NCI-H128 (cell line): ENCODE data around the gene TAF1B.
A peak's percentile ranks its signal among the peaks of the same experiment; 100 is the strongest.

ENCODE experiments used
- DNase-seq: peaks from one replicate; lab custom pipeline; 2025; ENCODE audit not compliant: unreplicated experiment; lab: John Stamatoyannopoulos, UW

The TAF1B gene

GRCh38 chr2:9807555-9808305 is 35.5 kb upstream of the TAF1B start:
- DNase-seq, result no peak

GRCh38 chr2:9808334-9809063 is 34.8 kb upstream of the TAF1B start:
- no peak for DNase-seq

- no peak for DNase-seq
Measured at GRCh38 chr2:9809064-9809356, 34.3 kb upstream of the TAF1B start.

DNA sequence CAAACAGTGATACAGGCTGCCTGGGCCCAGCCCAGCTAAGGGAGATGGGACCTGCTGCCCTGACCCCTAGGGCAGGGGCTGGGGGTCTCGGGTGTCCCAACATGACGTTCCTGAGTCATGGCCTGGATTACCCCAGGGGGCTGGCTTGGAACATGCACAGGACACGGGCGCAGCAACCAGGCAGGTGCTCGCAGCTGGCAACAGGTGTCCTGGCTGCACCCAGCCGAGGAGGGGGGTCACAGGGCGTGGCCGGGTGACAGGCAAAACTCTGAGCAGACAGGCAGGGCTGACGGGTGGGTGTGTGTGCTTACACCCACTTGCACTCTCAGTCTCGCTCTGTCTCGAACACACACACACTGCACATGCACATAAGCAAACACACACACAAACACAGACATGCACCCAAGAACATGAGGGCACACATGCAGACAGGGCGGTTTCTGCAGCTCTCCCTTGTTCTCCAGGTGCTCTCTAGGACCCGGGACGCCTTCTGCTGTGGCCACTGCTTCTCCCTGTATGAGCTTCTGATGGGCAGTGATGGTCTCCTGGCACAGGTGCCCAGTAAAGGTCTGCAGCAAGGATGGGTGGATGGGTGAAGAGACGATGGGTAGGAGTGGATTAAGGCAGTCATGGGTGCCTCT is 33.7 kb upstream of the TAF1B start:
- DNase-seq, result no peak

- no peak for DNase-seq
Measured at GRCh38 chr2:9811216-9811615, 32.1 kb upstream of the TAF1B start.

DNA sequence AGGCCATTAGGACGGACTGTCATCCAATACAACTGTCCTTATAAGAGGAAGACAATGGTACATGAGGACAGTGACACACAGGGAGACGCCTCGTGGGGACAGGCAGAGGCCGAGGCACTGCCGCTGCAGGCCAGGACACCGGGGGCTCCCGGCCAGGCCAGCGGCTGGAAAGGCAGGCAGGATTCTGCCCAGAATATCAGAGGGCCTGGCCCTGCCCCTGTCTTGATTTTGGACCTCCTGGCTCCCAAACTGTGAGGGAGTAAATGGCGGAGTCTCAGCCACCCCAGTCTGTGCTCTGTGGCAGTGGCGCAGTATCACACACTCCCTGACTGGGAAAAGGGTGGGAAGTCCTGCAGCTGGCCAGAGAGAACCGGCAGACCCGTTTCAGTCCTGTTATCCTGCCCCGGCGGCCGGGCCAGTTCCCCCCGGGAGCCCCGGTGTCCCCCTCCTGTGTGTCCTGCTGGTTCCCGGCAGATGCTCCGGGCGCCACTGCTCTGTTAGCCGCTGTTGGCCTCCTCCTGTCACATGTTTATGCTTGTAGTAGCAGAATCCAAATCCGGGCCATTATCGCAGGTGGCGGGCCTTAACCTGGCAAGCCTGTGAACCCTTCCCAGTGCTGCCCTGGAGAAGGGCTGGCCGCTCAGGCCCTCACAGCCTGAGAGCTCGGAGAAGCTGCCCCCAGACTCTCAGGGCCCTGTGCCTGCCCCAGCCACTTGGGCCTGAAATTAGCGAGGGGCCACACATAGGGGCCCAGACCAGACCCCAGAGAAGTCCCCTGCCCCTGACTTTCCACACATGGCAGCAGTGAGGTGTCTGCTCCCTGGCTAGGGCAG is 31.4 kb upstream of the TAF1B start:
- no peak for DNase-seq

DNA sequence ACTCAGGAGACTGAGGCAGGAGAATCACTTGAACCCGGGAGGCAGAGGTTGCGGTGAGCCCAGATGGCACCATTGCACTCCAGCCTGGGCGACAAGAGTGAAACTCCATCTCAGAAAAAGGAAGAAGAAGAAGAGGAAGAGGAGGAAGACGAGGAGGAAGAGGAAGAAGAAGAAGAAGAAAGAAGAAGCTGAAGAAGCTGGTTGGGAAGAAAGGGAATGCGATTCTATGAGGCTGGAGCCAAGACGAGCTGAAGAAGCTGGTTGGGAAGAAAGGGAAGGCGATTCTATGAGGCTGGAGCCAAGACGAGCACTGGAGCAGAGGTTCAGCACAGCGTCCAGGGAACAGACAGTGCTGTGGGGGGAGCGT is 30.3 kb upstream of the TAF1B start:
- DNase-seq, result no peak

GRCh38 chr2:9813312-9814128 is 29.8 kb upstream of the TAF1B start:
- DNase-seq, result peak; percentile 22

- no peak for DNase-seq
Measured at GRCh38 chr2:9814129-9814868, 29.0 kb upstream of the TAF1B start.

DNA sequence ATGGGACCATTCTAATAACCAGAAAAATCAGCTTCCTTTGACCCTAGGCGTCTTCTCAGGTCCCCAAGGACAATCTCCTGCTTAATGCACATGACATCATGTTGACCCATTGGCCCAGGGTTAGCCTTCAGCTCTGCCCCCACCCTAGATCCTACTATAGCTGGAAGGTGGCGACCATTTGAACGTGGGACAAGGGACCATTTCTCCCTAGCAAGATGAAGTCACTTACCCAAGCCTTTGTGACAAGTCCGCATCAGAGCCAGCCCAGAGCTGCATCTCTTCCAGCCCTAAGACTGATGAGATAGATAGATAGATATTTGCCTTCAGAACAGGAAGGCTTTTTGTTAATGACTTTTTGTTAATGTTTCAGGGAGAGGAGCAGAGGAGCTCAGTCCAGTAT is 28.2 kb upstream of the TAF1B start:
- no peak for DNase-seq

DNA sequence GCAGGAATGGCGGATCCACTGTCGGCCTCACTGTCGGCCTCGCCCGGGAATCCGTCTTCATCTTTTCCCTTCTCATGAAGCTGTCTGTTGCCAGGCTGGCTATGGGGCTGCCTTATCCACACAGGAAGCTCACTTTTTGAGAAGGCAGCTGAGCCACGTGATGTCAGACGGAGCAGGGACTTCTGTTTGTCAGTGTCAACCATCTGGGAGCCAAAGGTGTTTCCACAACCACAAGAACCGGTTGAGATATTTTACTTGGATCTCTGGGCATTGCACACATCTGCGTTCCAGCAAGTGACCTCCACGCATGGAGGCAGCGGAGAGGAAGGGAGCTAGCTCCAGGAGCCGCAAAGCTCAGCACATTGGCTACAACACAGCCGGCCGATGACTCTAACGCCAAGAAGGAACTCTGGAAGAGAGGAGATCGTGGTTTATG is 27.4 kb upstream of the TAF1B start:
- DNase-seq, result no peak

- DNase-seq, result no peak
Measured at GRCh38 chr2:9818097-9818496, 25.2 kb upstream of the TAF1B start.

- no peak for DNase-seq
Measured at GRCh38 chr2:9819551-9819950, 23.7 kb upstream of the TAF1B start.

GRCh38 chr2:9820020-9820973 is 23.0 kb upstream of the TAF1B start:
- no peak for DNase-seq

GRCh38 chr2:9821805-9822445 is 21.3 kb upstream of the TAF1B start:
- DNase-seq, result no peak

- DNase-seq, result no peak
Measured at GRCh38 chr2:9824441-9824840, 18.8 kb upstream of the TAF1B start.

DNA sequence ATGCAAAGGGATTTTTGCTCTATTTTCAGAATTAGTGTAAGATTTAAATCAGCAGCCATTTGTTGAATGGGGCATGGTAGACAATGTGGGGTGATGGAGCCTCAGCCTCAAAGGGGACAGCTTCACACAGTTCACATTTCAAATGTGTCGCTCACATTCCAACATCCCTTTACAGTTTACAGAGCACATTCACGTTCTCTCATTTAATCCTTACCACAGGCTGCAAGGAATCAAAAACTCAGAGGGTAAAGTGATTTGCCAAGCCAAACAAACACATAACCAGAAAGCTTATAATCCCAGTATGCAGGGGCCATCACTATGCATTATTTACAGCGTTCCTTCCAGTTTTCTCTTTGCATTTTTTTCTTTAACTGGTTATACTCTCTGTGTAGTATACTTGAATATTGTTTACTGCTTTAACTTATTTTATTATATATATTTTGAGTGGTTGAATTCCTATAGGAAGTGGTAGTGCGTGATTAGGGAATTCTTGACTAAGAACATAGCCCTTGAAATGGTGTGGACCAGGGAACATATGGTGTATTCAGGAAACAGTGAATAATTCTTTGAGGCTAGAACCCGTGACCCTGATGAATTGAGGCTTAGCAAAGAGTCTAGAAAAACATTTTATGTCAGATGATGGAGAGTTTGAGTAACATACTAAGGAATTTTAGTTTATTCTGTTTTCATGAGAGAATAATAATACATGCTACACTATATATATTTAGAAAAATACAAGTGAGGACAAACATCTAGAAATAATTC is 18.1 kb upstream of the TAF1B start:
- DNase-seq, result no peak

GRCh38 chr2:9826208-9826607 is 17.1 kb upstream of the TAF1B start:
- DNase-seq, result no peak
